Measurements from ENCODE around the gene BPIFA1. TPM values are rescaled to one million over a fixed set of nuclear protein-coding genes. Genes with fewer than 3 reads are reported as not detected.

BPIFA1 gene
- polyA plus RNA-seq, 1 donor: not detected

GRCh38 chr20:33284284-33284683 is 48.5 kb downstream of the BPIFA1 start:
- Histone ChIP-seq H3K4me1 (ENCODE audit: control insufficient read depth, insufficient read depth, low read length) (no peaks in the 10 kb centered on the region), H3K9me3 (ENCODE audit: control insufficient read depth, low read depth, low read length) (no peaks in the 10 kb centered on the region), H3K27ac (ENCODE audit: low read length) (no peak overlapping the region), H3K4me3 (ENCODE audit: low read length) (no peak overlapping the region), H3K36me3 (ENCODE audit: control insufficient read depth, insufficient read depth, low read length) (no peaks in the 10 kb centered on the region), H3K27me3 (ENCODE audit: control insufficient read depth, insufficient read depth, low read length) (peaks cover 5% of the 10 kb centered on the region)
- DNase-seq: no peak
- 80% methylated on average over 1 of the region's 4 CpGs for WGBS (ENCODE audit: insufficient coverage, low lambda C conversion rate)

- no peak for DNase-seq
- H3K9me3 ChIP-seq (ENCODE audit: control insufficient read depth, low read depth, low read length): no peaks in the 10 kb centered on the region
- no CpG with 5 or more reads among the region's 2 CpGs for WGBS (ENCODE audit: insufficient coverage, low lambda C conversion rate)
- no peak overlapping the region for H3K27ac ChIP-seq (ENCODE audit: low read length)
- no peaks in the 10 kb centered on the region for H3K4me1 ChIP-seq (ENCODE audit: control insufficient read depth, insufficient read depth, low read length)
- no peak overlapping the region for H3K4me3 ChIP-seq (ENCODE audit: low read length)
- H3K36me3 ChIP-seq (ENCODE audit: control insufficient read depth, insufficient read depth, low read length): no peaks in the 10 kb centered on the region
- H3K27me3 ChIP-seq (ENCODE audit: control insufficient read depth, insufficient read depth, low read length): peaks cover 5% of the 10 kb centered on the region
These were observed 49.1 kb downstream of the BPIFA1 start for GRCh38 chr20:33284937-33285336.

- H3K4me1 ChIP-seq (ENCODE audit: control insufficient read depth, insufficient read depth, low read length): no peaks in the 10 kb centered on the region
- no peak for DNase-seq
- WGBS (ENCODE audit: insufficient coverage, low lambda C conversion rate): no CpG with 5 or more reads among the region's 10 CpGs
- H3K9me3 ChIP-seq (ENCODE audit: control insufficient read depth, low read depth, low read length): no peaks in the 10 kb centered on the region
- no peak overlapping the region for H3K27ac ChIP-seq (ENCODE audit: low read length)
- peaks cover 5% of the 10 kb centered on the region for H3K27me3 ChIP-seq (ENCODE audit: control insufficient read depth, insufficient read depth, low read length)
- H3K36me3 ChIP-seq (ENCODE audit: control insufficient read depth, insufficient read depth, low read length): no peaks in the 10 kb centered on the region
- H3K4me3 ChIP-seq (ENCODE audit: low read length): no peak overlapping the region
These were observed 50.2 kb downstream of the BPIFA1 start for GRCh38 chr20:33285861-33286495.

DNA sequence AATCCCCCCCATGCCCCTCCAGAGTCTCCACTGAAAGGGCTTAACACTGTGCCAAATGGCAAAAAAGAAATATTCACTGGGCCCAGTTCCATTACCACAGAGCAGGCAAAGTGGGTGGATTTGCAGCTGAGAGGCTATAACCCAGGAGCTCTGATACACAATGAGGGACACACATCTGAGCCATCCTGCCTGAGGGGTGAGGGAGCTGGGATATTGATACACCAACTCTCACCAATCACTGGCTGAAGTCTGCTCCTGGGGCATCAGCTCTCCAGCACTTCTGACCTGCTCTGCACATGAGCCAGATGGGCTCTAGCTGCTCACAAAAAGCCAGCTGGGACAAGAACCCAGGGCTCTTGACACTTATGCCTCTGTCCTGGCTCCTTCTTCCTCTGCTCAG is 52.1 kb downstream of the BPIFA1 start:
- no peak overlapping the region for H3K27ac ChIP-seq (ENCODE audit: low read length)

GRCh38 chr20:33290852-33291251 is 55.1 kb downstream of the BPIFA1 start:
- no CpG with 5 or more reads among the region's 13 CpGs for WGBS (ENCODE audit: insufficient coverage, low lambda C conversion rate)
- Histone ChIP-seq H3K27me3 (ENCODE audit: control insufficient read depth, insufficient read depth, low read length) (no peaks in the 10 kb centered on the region), H3K36me3 (ENCODE audit: control insufficient read depth, insufficient read depth, low read length) (no peaks in the 10 kb centered on the region), H3K9me3 (ENCODE audit: control insufficient read depth, low read depth, low read length) (no peaks in the 10 kb centered on the region), H3K4me1 (ENCODE audit: control insufficient read depth, insufficient read depth, low read length) (no peaks in the 10 kb centered on the region), H3K27ac (ENCODE audit: low read length) (no peak overlapping the region), H3K4me3 (ENCODE audit: low read length) (no peak overlapping the region)
- DNase-seq: no peak

More for the DNA sequence above, 52.1 kb downstream of the BPIFA1 start:
- H3K4me1 ChIP-seq (ENCODE audit: control insufficient read depth, insufficient read depth, low read length): no peaks in the 10 kb centered on the region
- H3K4me3 ChIP-seq (ENCODE audit: low read length): no peak overlapping the region
- no peak for DNase-seq
- no peaks in the 10 kb centered on the region for H3K36me3 ChIP-seq (ENCODE audit: control insufficient read depth, insufficient read depth, low read length)
- H3K27me3 ChIP-seq (ENCODE audit: control insufficient read depth, insufficient read depth, low read length): peaks cover 5% of the 10 kb centered on the region
- no peaks in the 10 kb centered on the region for H3K9me3 ChIP-seq (ENCODE audit: control insufficient read depth, low read depth, low read length)

- H3K4me3 ChIP-seq (ENCODE audit: low read length): no peak overlapping the region
- WGBS (ENCODE audit: insufficient coverage, low lambda C conversion rate): no CpG with 5 or more reads among the region's 8 CpGs
- H3K36me3 ChIP-seq (ENCODE audit: control insufficient read depth, insufficient read depth, low read length): no peaks in the 10 kb centered on the region
- no peak overlapping the region for H3K27ac ChIP-seq (ENCODE audit: low read length)
- no peaks in the 10 kb centered on the region for H3K9me3 ChIP-seq (ENCODE audit: control insufficient read depth, low read depth, low read length)
- H3K4me1 ChIP-seq (ENCODE audit: control insufficient read depth, insufficient read depth, low read length): no peaks in the 10 kb centered on the region
- DNase-seq: no peak
- H3K27me3 ChIP-seq (ENCODE audit: control insufficient read depth, insufficient read depth, low read length): peaks cover 1% of the 10 kb centered on the region
These were observed 55.6 kb downstream of the BPIFA1 start for GRCh38 chr20:33291416-33291815.

GRCh38 chr20:33291830-33292355 is 56.1 kb downstream of the BPIFA1 start:
- Histone ChIP-seq H3K27me3 (ENCODE audit: control insufficient read depth, insufficient read depth, low read length) (peaks cover 5% of the 10 kb centered on the region), H3K36me3 (ENCODE audit: control insufficient read depth, insufficient read depth, low read length) (no peaks in the 10 kb centered on the region), H3K4me3 (ENCODE audit: low read length) (no peak overlapping the region), H3K4me1 (ENCODE audit: control insufficient read depth, insufficient read depth, low read length) (no peaks in the 10 kb centered on the region), H3K27ac (ENCODE audit: low read length) (no peak overlapping the region), H3K9me3 (ENCODE audit: control insufficient read depth, low read depth, low read length) (no peaks in the 10 kb centered on the region)
- 49% methylated on average over 2 of the region's 7 CpGs for WGBS (ENCODE audit: insufficient coverage, low lambda C conversion rate)
- no peak for DNase-seq

Other genes starting within 250 kb of the BPIFA1 start
- gene SUN5, start 231.6 kb upstream of the BPIFA1 start, polyA plus RNA-seq: not detected
- not detected for gene BPIFB2, start 228.3 kb upstream of the BPIFA1 start, polyA plus RNA-seq
- not detected for gene BPIFB6, start 204.3 kb upstream of the BPIFA1 start, polyA plus RNA-seq
- gene BPIFB3, start 182.1 kb upstream of the BPIFA1 start, polyA plus RNA-seq: not detected
- gene BPIFB4, start 156.4 kb upstream of the BPIFA1 start, polyA plus RNA-seq: 0.12 TPM
- gene BPIFA2, start 67.8 kb upstream of the BPIFA1 start, polyA plus RNA-seq: not detected
- not detected for gene BPIFA3, start 18.6 kb upstream of the BPIFA1 start, polyA plus RNA-seq
- not detected for gene BPIFB1, start 47.2 kb downstream of the BPIFA1 start, polyA plus RNA-seq
- gene CDK5RAP1, start 165.5 kb downstream of the BPIFA1 start, polyA plus RNA-seq: 32.5 TPM
- gene SNTA1, start 207.8 kb downstream of the BPIFA1 start, polyA plus RNA-seq: 9.2 TPM